Measurements from ENCODE around the gene MYO16. TPM values are rescaled to one million over a fixed set of nuclear protein-coding genes. Genes with fewer than 3 reads are reported as not detected.

MYO16 gene
- total RNA-seq, 1 donor from 2014 or later, result 0.20 TPM

DNA sequence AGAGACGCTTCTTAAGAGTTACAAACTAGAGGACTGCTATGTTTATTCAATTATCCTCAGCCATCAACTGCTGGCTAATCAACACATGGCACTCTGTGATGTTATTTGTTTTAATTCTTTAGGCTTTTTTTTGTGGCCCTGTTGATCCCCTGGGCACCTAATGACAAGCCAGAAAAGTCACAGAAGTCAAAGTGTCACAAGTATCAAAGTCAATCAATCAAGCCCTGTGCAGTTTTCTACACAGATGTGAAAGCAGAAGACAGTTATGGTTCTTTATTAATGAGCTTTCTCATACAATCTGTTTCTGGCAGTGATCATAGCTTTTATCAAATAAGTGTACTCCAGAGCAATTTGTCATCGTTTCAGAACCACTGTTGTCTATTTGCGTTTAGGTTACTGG is 34.3 kb downstream of the MYO16 start:
- DNase-seq (ENCODE audit: low spot score), result no peak

DNA sequence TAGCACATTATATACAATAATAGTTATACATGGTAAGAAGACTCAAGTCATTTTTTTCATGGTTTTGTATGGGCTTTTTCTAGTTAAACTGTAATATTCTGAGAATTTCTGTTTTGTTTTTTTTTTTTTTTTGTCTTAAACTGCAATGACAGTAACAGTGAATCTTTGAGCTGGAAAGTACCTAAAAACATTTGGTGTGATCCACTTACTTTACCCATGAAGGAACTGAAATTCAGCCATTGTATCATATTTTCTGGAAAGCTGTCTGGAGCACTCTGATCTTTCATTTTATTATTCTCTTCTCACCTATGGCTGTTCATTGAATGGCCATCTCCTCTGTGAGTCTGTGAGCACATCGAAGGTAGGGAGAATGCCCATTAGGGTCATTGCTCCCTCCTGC is 37.8 kb downstream of the MYO16 start:
- no peak for DNase-seq (ENCODE audit: low spot score)

DNA sequence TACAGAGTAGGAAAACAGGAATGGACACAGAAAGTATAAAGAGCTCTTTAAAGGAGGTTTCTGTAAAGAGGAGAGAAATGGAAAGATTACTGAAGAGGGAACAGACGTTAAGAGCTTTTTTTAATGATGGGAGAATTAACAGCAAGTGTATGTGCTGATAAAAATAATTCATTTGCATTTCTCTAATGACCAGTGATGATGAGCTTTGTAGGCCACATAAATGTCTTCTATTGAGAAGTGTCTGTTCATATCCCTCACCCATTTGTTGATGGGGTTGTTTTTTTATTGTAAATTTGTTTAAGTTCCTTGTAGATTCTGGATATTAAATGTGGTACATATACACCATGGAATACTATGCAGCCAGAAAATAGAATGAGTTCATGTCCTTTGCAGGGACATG is 40.0 kb downstream of the MYO16 start:
- no peak for DNase-seq (ENCODE audit: low spot score)

DNA sequence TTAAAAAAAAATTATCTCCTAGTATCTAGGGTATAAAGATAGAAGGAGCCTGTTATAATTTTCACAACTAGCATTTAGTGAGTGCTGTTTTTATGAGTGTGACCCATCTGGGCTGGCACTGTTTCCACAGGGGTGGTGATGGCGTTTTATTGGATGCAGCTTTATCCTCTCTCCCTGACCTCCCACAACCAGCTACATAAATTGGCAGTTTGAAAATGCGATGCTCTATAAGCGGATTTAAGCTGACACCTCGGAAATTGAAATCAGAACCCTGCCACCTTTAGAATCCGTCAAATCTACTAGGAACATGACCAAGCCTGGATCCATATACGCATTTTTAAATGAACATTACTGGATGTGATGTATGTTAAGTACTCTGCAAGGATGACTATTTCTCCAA is 44.9 kb downstream of the MYO16 start:
- no peak for DNase-seq (ENCODE audit: low spot score)

DNA sequence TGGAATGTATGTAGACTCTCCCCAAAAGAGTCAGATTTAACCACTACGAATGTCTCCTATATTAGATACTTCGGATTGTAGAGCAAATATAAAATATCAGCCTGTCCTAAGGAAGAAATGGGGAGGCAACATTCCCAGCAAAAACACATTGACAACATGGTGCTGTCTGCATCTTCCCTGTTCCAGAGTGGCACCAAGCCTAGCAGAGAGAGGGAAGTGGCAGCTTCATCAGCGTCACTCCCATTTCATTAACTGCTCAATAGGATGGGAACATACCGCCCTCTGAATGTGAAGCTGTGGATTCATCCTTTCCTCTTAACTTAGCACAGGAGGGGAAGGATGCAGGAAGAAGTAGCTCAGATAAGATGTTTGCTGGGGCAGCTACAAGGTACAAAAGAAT is 45.4 kb downstream of the MYO16 start:
- DNase-seq (ENCODE audit: low spot score), result no peak

DNA sequence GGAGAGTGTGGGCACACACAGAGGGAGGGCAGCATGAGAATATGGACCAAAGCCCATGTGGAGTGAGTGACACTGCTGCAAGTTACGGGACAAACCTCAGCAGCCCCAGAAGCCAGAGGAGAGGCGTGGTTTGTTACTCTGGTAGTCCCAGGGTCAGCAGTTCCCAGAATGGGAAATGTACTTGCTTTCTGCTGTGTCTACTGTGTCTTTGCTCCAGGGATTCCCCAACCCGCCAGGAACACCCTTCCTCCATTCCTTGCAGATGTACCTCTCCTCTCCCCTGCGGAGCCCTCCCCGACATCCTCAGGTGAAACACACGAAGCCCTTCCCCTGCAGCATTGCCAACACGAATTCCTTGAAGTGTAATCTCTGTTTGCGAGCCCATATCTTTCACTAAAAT is 47.2 kb downstream of the MYO16 start:
- DNase-seq (ENCODE audit: low spot score), result no peak

DNA sequence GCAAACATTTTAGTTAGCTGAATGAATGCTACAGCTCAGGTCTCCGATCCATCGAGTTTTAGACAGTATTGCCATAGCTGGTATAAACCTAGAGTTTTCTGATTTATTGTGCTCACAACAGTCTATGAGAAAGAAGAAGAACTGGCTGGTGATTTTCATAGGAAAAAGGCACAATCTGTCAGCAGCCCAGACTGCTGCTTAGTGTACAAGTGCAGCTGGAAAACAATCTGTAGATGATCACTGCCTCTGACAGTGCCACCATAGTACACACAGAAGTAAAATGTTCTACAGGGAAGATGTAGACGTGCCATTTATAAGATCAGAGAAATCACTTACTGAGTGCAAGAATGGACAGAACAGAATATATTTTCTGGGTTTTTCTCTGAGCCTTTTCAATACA is 48.4 kb downstream of the MYO16 start:
- no peak for DNase-seq (ENCODE audit: low spot score)

DNA sequence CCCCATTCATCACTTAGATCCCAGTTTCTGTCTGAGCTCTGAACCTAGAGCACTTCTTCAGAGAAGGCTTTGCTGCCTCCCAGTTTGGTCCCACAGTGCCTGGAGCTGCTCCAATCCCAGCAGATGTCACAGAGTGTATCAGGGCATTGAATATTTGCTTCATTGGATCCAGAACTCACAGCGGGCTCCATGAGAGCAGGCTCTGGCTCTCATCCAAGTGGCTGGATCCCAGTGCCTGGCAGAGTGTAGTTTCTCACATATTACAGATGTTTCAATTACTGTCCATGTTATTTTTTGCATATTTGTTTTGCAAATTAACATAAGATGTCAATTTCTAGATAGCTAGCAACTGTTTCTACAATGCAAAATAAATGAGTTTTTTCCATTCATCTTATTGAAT is 50.6 kb downstream of the MYO16 start:
- no peak for DNase-seq (ENCODE audit: low spot score)

DNA sequence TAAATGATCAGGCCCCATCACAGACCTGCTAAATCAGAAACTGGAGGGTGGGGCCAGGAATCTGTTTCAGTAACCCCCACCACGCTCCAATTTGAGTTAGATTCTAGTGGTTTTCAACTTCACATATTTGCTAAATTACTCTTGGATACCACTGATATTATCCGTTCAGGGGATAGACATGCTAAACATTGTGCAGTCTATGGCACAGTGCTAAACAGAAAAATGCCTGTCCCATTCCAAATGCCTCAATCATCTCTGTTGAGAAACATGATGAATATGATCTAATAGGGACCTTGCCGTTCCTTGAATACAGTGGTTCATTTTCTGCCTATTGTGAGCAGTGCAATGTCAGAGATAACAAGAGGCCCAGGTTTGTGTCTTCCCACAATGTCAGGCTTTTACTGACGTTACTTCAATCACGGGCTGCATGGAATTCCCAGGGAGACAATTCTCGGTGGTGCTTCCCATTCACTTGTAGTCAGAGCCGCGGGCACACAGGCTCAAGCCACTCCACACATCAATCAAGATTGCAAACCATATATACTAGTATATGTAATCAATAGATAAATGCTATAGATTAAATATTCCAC is 52.7 kb downstream of the MYO16 start:
- DNase-seq (ENCODE audit: low spot score), result no peak

DNA sequence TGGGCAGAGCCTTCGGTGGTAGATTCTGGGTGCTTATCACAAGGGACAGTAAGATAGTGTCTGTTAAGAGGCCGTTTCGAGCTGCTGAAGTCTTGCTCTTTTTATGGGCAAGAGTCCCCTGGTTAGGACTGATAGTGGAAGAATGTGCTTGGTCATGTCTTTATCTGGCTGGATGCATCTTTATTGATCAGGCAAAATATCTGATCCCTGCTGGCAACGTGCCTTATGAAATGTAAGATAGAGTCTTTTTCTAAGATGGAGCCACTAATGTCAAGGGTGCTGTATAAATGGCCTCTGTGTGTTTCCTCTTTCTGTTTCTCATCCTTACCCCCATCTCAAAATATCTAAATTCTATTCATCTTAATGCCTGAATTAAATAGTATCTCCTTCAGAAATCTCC is 53.3 kb downstream of the MYO16 start:
- DNase-seq (ENCODE audit: low spot score), result no peak

DNA sequence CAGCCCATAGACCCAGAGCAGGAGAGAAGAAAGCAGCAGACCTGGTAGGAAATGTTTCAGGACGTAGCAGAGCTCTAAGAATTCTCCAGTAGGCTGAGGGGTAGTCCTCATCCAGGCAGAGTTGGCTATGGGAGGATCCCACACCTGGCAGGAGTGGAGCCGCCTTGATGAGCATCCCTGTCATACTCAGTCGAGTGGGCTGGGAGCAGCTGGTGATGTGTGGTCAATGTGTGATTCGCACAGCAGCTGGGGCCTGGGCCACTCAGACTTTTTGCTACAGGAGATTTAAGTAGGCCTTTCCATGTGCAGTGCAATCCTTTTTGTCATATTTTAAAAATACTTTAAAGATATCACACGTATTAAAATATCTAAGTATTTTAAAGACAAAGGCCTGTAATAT is 56.6 kb downstream of the MYO16 start:
- no peak for DNase-seq (ENCODE audit: low spot score)

DNA sequence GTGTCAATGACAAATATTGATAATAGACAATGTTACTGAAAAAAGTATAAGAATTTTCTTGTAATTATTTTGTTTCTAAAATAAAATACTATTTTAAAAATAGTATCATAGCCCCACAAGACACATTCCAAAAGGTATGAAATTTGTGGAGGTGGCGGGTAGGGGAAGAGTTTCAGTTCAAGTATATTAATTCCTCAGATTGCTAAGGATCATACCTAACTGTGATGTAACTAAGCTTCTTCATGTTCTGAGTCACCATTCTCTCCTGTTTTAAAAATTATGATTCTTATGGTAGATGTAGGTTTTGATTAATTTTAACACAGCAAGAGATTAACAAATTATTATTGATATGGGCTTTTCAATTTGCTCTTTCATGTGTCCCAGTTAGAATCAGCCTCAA is 61.3 kb downstream of the MYO16 start:
- DNase-seq (ENCODE audit: low spot score), result no peak

DNA sequence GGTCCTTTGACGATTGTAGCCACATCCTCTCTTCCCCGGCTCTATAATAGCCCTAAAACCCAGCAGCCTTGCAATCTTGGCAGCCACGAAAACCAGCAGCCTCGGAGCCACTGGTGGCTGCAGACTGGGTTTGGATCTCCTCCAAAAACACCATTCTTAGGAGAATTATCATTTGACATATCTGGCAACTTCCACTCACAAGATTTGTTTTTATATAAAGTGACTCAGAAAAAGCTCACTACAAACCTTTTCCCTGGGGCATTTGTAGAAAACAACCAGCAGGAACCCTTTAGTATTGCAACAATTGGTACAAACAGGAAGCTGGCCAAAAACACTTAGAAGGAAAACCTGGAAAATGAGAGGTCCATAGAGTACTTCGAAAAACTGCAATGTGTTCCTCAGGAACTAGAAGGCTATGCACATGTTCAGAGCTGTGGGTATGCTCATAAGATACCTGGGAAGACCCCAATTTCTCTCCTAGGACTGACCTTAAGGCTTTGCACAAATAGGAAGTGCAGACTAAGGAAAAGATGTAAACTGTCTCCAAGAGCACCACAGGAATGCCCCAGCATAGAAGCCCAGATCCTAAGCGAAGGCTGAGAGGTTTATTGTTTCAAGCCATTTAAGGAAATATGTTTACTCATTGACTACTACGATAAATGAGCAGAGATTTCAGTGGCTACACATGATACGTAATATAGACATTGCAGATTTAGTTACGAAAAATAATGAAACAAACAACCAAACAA is 71.2 kb downstream of the MYO16 start:
- DNase-seq (ENCODE audit: low spot score), result no peak

DNA sequence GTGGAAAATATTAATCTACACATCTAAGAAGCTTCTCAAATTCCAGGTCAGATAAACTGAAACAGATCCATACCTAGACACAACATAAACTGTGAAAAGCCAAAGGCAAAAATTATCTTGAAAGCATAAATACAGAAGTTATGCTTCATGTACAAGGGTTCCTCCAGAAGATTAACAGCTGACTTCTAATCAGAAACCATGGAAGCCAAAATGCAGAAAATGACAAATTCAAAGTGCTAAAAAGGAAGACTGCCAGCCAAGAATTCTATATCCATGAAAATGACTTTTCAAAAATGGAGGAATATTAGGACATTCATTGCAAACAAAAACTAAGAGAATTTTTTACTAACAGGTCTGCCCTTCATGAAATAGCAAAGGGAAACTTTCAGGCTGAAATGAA is 72.8 kb downstream of the MYO16 start:
- DNase-seq (ENCODE audit: low spot score), result no peak

DNA sequence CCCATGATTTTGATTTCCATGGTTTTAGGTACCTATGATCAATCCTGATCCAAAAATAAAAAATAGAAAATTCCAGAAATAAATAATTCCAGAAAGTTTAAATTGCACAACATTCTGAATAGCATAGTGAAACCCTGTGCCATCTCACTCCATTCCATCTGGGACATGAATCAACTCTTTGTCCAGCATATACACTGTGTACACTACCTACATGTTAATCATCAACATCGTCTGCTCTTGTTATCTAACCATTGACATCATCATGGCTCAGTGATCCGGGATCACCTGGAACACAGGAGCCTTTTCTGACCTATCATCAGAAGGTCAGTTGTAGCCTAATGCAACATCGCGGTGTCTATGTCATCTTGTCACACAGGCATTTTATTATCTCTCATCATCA is 75.6 kb downstream of the MYO16 start:
- peak; percentile 37 for DNase-seq (ENCODE audit: low spot score)

DNA sequence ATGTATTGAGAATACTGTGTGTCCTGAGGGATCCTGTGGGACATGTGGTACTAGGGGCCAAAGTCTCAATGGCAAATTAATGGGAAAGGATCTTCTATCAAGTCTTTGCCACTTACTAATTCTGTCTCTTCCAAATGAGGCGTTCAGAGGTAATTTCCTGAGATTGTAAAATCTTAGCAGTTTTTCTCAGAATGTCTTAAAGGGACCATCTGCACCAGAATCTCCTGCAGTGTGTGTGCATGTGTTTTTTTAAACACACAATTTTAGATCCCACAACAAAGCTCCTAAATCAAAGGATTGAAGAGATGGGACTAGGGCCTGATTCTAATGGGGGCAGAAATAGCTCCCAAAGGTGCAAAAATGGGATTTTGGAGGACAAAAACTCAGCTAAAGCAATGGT is 78.2 kb downstream of the MYO16 start:
- no peak for DNase-seq (ENCODE audit: low spot score)

DNA sequence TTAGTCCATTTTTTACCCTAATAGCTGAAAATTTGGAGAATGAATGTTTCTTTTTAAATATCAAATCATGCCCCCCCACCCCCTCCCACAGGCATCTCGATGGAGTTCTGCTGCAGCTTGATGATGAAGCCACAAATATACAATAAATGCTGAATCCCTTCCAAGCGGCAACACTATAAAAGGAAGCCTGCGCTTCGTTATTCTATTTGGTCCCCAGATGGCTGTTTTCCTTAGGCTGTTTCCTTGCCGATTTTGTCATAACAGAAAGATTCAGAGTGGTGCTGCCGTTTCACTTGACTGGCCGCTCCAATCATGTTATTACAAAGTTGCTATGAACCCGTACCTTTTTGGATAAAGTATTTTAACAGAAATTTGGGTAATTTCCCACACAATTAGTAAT is 79.5 kb downstream of the MYO16 start:
- no peak for DNase-seq (ENCODE audit: low spot score)

DNA sequence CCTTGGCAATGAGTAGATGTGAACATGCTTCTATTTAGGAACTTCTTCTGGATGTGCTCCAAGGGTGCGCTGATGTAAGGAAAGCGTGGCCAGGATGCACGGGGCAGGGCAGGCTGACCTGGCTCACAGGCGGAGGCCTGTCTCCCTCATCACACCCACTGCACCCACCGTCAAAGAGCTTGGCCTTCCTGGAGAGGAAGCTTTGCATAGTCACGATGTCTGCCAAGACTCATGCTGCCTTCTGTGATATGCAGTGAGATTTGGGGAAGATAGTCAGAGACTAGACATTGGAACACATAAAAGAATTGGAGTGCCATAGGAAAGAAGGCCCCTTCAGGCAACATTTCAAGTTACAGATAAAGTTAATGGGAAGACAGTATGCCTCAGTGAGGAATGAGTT is 82.0 kb downstream of the MYO16 start:
- DNase-seq (ENCODE audit: low spot score), result no peak

DNA sequence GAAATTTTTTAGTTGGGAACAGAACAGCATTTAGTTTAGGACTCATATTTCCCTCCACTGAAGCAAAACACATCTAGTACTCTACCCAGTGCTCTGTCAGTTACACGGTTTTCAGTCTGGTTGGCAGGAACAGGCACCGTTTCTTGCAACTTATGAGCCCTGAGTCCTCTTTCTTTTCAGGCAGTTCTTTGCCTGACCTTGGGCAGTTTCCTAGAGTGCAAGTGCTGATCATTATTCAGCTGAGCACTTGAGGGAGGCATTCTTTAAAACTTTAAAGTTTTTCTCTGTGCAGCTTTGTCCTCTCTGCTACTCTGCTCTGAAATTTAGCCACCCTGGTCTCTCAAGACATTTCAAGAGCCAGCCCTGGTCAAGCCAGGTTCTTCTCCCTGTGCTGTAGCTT is 96.1 kb downstream of the MYO16 start:
- no peak for DNase-seq (ENCODE audit: low spot score)

DNA sequence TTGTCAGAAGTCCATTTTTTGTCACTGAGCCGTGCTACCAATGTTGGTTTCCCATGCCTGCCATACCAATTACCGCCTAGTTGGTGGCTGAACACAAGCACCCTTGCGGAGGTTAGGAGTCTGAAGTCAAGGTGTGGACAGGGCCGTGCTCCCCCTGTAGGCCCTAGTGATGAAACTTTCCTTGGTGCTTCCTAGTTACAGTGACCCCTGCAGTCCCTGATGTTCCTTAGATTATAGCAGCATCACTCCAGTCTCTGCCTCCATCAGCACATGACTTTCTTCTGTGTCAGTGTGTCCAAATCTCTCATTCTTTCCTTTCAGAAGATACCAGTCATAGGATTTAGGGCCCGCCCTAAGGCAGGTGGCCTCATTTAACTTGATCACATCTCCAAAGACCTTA is 99.0 kb downstream of the MYO16 start:
- no peak for DNase-seq (ENCODE audit: low spot score)

DNA sequence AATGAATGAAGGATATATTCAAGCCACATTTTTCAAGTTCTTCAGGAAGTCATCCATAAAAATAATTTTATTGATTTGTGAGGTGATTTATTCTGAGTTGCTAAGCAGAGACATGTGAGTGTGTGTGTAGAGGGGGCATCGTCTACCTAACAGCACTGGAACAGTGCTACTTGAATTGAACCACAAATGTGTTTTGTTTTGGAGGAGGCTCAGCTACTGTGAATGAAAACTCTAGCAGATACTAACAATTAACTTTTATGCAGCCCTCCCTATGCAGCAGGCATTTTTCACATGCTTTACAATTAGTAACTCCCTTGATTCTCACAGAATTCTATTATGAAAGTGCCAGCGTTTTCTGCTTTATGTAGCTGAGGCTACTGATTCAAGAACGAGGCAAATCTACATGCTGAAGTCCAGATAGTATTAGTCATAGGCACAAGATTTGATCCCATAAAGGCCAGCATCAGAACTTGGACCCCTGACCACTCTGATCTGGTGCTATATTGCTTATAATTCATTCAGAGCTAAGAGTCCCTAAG is 103.7 kb downstream of the MYO16 start:
- no peak for DNase-seq (ENCODE audit: low spot score)

DNA sequence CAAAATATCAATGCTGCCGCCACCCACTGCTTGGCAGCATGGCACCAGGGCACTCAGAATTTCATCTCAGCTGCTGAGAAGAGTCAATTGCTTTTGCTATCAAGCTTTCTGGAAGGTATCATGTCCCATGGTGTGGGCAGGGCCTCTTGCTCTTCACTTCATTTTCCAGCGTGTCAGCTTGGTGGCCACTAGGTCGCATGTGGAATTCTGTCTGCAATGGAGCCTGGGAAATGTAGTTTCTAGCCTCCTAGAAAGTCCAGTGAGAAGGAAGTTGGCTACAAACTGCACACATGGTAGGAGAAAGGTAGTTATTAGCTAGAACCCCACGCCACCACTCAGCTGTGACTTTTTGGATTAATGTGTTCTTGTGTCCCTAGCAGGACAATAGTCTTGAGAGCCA is 105.3 kb downstream of the MYO16 start:
- no peak for DNase-seq (ENCODE audit: low spot score)

DNA sequence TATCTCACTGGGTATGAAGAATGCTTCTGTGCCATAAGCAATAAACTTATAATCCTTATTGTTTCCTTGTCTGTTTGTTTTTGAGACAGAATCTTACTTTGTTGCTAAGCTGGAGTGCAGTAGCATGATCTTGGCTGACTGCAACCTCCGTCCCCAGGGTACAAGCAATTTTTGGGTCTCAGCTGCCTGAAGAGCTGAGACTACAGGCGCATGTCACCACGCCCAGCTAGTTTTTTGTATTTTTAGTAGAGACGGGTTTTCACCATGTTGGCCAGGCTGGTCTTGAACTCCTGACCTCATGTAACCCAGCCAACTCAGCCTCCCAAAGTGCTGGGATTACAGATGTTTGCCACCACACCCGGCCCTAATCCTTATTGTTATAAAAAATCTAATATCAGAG is 112.5 kb downstream of the MYO16 start:
- no peak for DNase-seq (ENCODE audit: low spot score)
